Gastroesophageal sphincter (tissue), 4 donors: ENCODE data around the gene SERPINB12. TPM values are rescaled to one million over a fixed set of nuclear protein-coding genes. Genes with fewer than 3 reads are reported as not detected.
A peak's percentile ranks its signal among the peaks of the same experiment; 100 is the strongest.

Source experiments
- ATAC-seq: fragments of 150-250 bp; one replicate; pipeline ENCODE4 v1.9.1; 2016; ENCODE audit warnings: mild to moderate bottlenecking, moderate library complexity
- H3K27ac ChIP-seq, 4 donors: fragments of 200-600 bp; sonication (generic) in 3 of 4; 1 replicate in 3 of 4; 2 replicates in 1 of 4; pipeline ENCODE4 v1.5.1; 2016 to 2019
- H3K27me3 ChIP-seq: fragments of 200-600 bp; sonication (generic); one replicate; pipeline ENCODE4 v1.5.1; 2019
- H3K36me3 ChIP-seq, 2 donors: fragments of 200-600 bp; sonication (generic); one replicate each; pipeline ENCODE4 v1.5.1; 2019; ENCODE audit warnings: control low read depth in 1 of 2
- H3K4me1 ChIP-seq, 3 donors: fragments of 200-600 bp; sonication (generic); 1 replicate in 2 of 3; 2 replicates in 1 of 3; pipeline ENCODE4 v1.5.1; 2016 to 2019; ENCODE audit warnings: control low read depth in 2 of 3
- H3K4me3 ChIP-seq, 2 donors: fragments of 200-600 bp; sonication (generic); one replicate each; pipeline ENCODE4 v1.5.1; 2019; ENCODE audit warnings: mild to moderate bottlenecking in 1 of 2, moderate library complexity in 1 of 2
- H3K9me3 ChIP-seq, 3 donors: fragments of 200-600 bp; sonication (generic); one replicate each; pipeline ENCODE4 v1.5.1; 2017 to 2019; ENCODE audit warnings: control low read depth in 2 of 3
- EP300 ChIP-seq: sonication (generic); formaldehyde crosslinking; IDR thresholded peaks from one replicate; pipeline ENCODE4 v1.6.1; 2017; ENCODE audit warnings: antibody characterized with exemption, mild to moderate bottlenecking
- POLR2A ChIP-seq, 2 donors: fragments of 450-650 bp; IDR thresholded peaks; one replicate each; pipeline ENCODE4 v1.6.1; 2017; ENCODE audit warnings: antibody characterized with exemption in 2 of 2, mild to moderate bottlenecking in 2 of 2, moderate library complexity in 1 of 2
- POLR2AphosphoS5 ChIP-seq: sonication (generic); formaldehyde crosslinking; IDR thresholded peaks from one replicate; pipeline ENCODE4 v1.6.1; 2017; ENCODE audit warnings: antibody characterized with exemption
- WGBS, 2 donors: methylation state at CpG; one replicate each; pipeline ENCODE4 v1.1.5; 2018; ENCODE audit warnings: low coverage in 1 of 2; 5-methylcytosine and 5-hydroxymethylcytosine counted together
- total RNA-seq, 4 donors: library from RNA; depleted of rRNA; stranded (reverse); fragments of >200 nt; gene quantifications; one replicate each; pipeline ENCODE4 v1.1.0, GENCODE V29; 2016
- TF ChIP-seq, protein P1 (sequence below), 4 experiments: fragments of 200-600 bp in 2 of 4; fragments of 450-650 bp in 2 of 4; sonication (generic) in 1 of 4; IDR thresholded peaks; one replicate each; pipeline ENCODE4 v1.5.1; 2017 to 2019; ENCODE audit warnings: antibody characterized with exemption in 4 of 4, mild to moderate bottlenecking in 2 of 4, moderate library complexity in 2 of 4

SERPINB12 gene
- total RNA-seq, 4 donors from 2014 or later: not detected

DNA sequence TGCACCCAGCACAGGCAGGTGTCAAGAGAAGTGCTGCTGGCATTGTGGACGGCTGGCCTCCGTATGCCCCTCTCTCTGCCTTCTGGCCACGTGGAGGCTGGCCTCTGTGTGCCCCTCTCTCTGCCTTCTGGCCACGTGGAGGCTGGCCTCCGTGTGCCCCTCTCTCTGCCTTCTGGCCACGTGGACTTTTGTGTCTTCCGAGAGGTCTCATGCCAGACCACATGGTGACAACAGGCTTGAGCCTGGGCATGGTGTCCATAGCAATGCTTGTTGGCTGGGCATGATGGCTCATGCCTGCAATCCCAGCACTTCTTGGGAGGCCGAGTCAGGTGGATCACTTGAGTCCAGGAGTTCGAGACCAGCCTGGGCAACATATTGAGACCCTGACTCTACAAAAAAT is 25.7 kb downstream of the SERPINB12 start:
- no peak overlapping the region for H3K4me3 ChIP-seq
- H3K36me3 ChIP-seq: no peaks in the 10 kb centered on the region
- 37 to 91% methylated on average over 2 to 4 of the region's 9 CpGs for WGBS, 2 donors
- no peaks in the 10 kb centered on the region for H3K4me1 ChIP-seq
- ATAC-seq: no peak
- H3K9me3 ChIP-seq: no peaks in the 10 kb centered on the region
- no peak for TF ChIP-seq EP300
- no peak for TF ChIP-seq POLR2AphosphoS5
- TF ChIP-seq, protein P1, sequence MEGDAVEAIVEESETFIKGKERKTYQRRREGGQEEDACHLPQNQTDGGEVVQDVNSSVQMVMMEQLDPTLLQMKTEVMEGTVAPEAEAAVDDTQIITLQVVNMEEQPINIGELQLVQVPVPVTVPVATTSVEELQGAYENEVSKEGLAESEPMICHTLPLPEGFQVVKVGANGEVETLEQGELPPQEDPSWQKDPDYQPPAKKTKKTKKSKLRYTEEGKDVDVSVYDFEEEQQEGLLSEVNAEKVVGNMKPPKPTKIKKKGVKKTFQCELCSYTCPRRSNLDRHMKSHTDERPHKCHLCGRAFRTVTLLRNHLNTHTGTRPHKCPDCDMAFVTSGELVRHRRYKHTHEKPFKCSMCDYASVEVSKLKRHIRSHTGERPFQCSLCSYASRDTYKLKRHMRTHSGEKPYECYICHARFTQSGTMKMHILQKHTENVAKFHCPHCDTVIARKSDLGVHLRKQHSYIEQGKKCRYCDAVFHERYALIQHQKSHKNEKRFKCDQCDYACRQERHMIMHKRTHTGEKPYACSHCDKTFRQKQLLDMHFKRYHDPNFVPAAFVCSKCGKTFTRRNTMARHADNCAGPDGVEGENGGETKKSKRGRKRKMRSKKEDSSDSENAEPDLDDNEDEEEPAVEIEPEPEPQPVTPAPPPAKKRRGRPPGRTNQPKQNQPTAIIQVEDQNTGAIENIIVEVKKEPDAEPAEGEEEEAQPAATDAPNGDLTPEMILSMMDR (IDR thresholded peaks at IDR 0.05): no peak
- H3K27me3 ChIP-seq: peaks cover 4% of the 10 kb centered on the region
- H3K27ac ChIP-seq: no peak overlapping the region

DNA sequence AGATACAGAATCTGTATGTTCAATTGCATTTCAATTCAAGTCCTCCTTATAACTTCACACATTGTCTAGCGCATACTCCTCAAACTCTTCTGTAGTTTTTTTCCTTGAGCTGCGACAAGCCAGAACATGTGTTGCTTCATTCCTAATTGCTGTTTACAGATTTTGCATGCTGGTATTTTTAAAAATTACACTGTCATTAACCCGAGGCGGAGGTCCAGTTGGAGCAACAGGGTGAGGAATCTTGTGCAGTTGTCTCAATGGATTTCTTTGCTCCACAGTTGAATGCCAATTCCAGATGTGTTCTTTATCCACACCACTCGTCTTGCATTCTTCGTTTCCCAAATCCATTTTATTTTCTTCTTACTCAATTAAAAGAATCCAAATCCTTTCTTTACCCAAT is 28.6 kb downstream of the SERPINB12 start:
- Histone ChIP-seq H3K4me3 (no peak overlapping the region), H3K27me3 (peaks cover 4% of the 10 kb centered on the region), H3K4me1 (no peaks in the 10 kb centered on the region), H3K9me3 (no peaks in the 10 kb centered on the region), H3K36me3 (no peaks in the 10 kb centered on the region), H3K27ac (no peak overlapping the region)
- no peak for ATAC-seq
- TF ChIP-seq, protein P1 (IDR thresholded peaks at IDR 0.05): no peak
- TF ChIP-seq POLR2A (IDR thresholded peaks at IDR 0.05): no peak
- no peak for TF ChIP-seq POLR2AphosphoS5
- TF ChIP-seq EP300: no peak
- 61 to 67% methylated on average over 6 of the region's 6 CpGs for WGBS, 2 donors

DNA sequence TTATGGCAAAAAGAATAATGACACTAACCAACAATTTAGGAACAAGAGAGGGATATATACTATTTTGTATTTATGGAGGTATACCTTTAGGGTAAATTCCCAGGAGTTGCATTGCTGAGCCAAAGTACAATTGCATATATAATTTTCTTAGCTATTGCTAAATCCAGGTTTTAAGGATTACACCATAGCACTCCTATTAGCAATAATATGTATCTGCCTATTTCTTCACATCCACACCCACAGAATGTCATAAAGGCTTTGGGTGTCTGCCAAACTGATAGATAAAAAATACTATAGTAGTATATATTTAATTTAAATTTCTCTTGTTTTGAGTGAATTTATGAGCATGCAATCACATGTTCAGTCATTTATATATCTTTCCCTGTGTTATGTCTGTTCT is 33.5 kb downstream of the SERPINB12 start:
- TF ChIP-seq POLR2AphosphoS5: no peak
- ATAC-seq: no peak
- Histone ChIP-seq H3K9me3 (no peaks in the 10 kb centered on the region), H3K36me3 (no peaks in the 10 kb centered on the region), H3K27ac (no peak overlapping the region), H3K27me3 (no peaks in the 10 kb centered on the region), H3K4me3 (no peak overlapping the region), H3K4me1 (no peaks in the 10 kb centered on the region)

DNA sequence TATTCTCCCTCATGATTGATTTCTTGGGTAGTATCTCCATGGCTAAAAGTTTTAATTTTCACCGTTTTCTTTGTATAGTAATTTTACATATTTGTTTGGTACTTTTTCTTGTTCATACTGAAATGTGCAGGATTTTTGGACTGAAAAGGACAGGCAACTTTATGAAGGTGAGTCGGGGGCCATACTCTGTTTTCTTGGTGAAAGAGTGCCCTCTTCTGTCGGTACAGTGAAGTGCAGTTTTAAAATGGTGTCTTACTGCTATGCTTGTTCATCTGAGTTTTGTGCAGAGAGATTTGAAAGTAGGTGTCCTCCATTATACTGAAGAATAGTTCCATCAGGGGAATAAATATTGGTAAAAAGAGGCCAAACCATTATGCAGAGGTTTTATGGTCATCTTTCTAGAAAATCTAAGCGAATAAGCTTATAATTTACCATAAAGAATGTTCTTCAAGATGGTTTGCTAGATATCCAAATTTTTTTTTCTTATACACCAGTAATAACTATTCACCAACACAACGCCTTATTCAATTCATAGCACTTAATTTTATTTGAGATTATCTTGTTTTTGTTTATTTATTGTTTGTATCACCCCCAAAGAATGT is 36.3 kb downstream of the SERPINB12 start:
- H3K27me3 ChIP-seq: no peaks in the 10 kb centered on the region
- 10 to 24% methylated on average over 5 of the region's 5 CpGs for WGBS, 2 donors
- H3K27ac ChIP-seq: no peak overlapping the region
- H3K9me3 ChIP-seq: no peaks in the 10 kb centered on the region
- TF ChIP-seq POLR2AphosphoS5 (no peak), EP300 (no peak)
- TF ChIP-seq, protein P1 (IDR thresholded peaks at IDR 0.05): peak in 3 of 4 experiments; percentile 15 to 57 (median 26)
- no peak overlapping the region for H3K4me3 ChIP-seq
- H3K36me3 ChIP-seq: no peaks in the 10 kb centered on the region
- H3K4me1 ChIP-seq: no peaks in the 10 kb centered on the region
- no peak for ATAC-seq

DNA sequence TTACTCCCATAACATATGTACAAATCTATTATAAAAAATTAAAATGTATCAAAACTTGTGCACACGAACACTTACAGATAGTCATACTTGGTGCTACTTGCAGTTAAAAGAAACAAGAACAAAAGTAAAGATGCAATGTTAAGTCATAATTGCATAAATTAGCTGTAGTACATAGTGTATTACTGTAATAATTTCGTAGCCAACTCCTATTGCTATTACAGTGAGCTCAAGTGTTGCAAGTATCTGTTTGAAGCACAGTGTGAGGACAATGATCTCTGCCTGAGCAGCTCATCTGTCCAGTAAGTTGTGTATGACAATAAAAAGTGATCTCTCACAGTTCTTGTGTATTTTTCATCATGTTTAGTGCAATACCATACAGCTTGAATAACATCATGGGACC is 37.4 kb downstream of the SERPINB12 start:
- no peaks in the 10 kb centered on the region for H3K9me3 ChIP-seq
- no peaks in the 10 kb centered on the region for H3K27me3 ChIP-seq
- no peak overlapping the region for H3K4me3 ChIP-seq
- no peaks in the 10 kb centered on the region for H3K4me1 ChIP-seq
- H3K36me3 ChIP-seq: no peaks in the 10 kb centered on the region
- WGBS, 2 donors: 54 to 69% methylated on average over 2 of the region's 2 CpGs
- H3K27ac ChIP-seq: no peak overlapping the region
- TF ChIP-seq POLR2A (IDR thresholded peaks at IDR 0.05) (no peak), POLR2AphosphoS5 (no peak), EP300 (no peak)
- TF ChIP-seq, protein P1 (IDR thresholded peaks at IDR 0.05): no peak
- no peak for ATAC-seq
